Measurements from ENCODE around the gene FAM186B. TPM values are rescaled to one million over a fixed set of nuclear protein-coding genes. Genes with fewer than 3 reads are reported as not detected.
A peak's percentile ranks its signal among the peaks of the same experiment; 100 is the strongest.

The FAM186B gene
- polyA plus RNA-seq, 1 of the 3 experiments (the other 2 are of a cell fraction): 0.16 TPM

DNA sequence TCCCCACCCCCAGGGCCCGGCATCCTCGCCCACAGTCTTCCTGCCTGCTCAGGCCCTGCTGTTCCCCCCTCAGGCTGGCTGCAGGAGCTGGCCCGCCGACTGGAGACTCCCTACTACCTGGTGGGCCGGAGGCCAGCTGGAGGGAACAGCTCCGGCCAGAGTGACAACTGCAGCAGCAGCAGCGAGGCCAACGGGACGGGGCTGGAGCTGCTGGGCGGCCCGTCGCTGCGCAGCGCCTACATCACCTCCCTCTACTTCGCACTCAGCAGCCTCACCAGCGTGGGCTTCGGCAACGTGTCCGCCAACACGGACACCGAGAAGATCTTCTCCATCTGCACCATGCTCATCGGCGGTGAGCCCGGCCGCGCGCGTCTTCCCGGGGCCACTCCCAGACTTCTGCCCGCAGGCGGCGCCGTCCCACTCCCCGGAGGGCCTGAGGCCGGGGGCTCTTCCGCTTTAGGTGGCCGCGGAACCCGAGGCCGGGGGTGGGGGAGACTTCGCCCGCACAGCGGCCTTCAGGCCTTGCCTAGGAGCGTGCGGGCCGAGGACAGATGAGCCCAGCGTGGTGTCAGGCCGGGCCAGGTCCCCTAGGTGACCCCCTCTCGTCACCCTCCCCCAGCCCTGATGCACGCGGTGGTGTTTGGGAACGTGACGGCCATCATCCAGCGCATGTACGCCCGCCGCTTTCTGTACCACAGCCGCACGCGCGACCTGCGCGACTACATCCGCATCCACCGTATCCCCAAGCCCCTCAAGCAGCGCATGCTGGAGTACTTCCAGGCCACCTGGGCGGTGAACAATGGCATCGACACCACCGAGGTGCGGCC lies 56.4 kb downstream of the FAM186B start:
- no peak overlapping the region for H3K4me2 ChIP-seq
- H3K4me3 ChIP-seq (ENCODE audit: low read depth in 2 of 2, low read length in 1 of 2): no peak overlapping the region
- H2AFZ ChIP-seq (ENCODE audit: low read depth): no peak overlapping the region
- H3K79me2 ChIP-seq (ENCODE audit: insufficient read depth): no peaks in the 10 kb centered on the region
- CTCF ChIA-PET: interaction anchor here (0.8 kb wide), 1 partner anchor 15 kb away, joined by 3 read pairs; no protein-coding TSS in a partner anchor
- H4K20me1 ChIP-seq (ENCODE audit: insufficient read depth): no peaks in the 10 kb centered on the region
- WGBS (ENCODE audit: low lambda C conversion rate): 95% methylated on average over 48 of the region's 70 CpGs
- POLR2A ChIA-PET: no interaction called here
- H3K4me1 ChIP-seq (ENCODE audit: control insufficient read depth in 1 of 2, insufficient read depth in 2 of 2, low read depth in 1 of 2, low read length in 1 of 2): no peaks in the 10 kb centered on the region; a peak in 1 of 4 replicates
- DNase-seq: peak; percentile 38
- no peaks in the 10 kb centered on the region for H3K36me3 ChIP-seq (replicated peaks in 1 of 2; ENCODE audit: control insufficient read depth in 1 of 2, insufficient read depth in 2 of 2, low read length in 1 of 2)
- no peaks in the 10 kb centered on the region for H3K27me3 ChIP-seq (ENCODE audit: insufficient read depth)
- H3K27ac ChIP-seq (ENCODE audit: low read depth in 2 of 2, low read length in 1 of 2): no peak overlapping the region
- no peaks in the 10 kb centered on the region for H3K9me2 ChIP-seq
- TF ChIP-seq SMC3 (IDR thresholded peaks at IDR 0.05; ENCODE audit: low read depth, low read length) (no peak), RAD21 (IDR thresholded peaks at IDR 0.05; ENCODE audit: low read length) (no peak), POLR2AphosphoS5 (IDR thresholded peaks at IDR 0.05; ENCODE audit: low read depth, low read length) (no peak), TAF1 (IDR thresholded peaks at IDR 0.05; ENCODE audit: borderline replicate concordance, low read depth, low read length) (no peak), FOXJ3 (CRISPR knock-in tag; IDR thresholded peaks at IDR 0.05) (no peak), GATA2 (CRISPR knock-in tag; IDR thresholded peaks at IDR 0.05) (no peak), NFIC (IDR thresholded peaks at IDR 0.05; ENCODE audit: borderline replicate concordance) (no peak), MXI1 (IDR thresholded peaks at IDR 0.05; ENCODE audit: low read depth, low read length) (no peak), SIN3A (IDR thresholded peaks at IDR 0.05; ENCODE audit: borderline replicate concordance, low read depth, low read length) (no peak), MEF2A (IDR thresholded peaks at IDR 0.05; ENCODE audit: borderline replicate concordance, low read depth) (no peak), RFX5 (IDR thresholded peaks at IDR 0.05; ENCODE audit: low read length) (no peak), GABPA (IDR thresholded peaks at IDR 0.05; ENCODE audit: low read depth) (no peak)
- TF ChIP-seq, protein P1, sequence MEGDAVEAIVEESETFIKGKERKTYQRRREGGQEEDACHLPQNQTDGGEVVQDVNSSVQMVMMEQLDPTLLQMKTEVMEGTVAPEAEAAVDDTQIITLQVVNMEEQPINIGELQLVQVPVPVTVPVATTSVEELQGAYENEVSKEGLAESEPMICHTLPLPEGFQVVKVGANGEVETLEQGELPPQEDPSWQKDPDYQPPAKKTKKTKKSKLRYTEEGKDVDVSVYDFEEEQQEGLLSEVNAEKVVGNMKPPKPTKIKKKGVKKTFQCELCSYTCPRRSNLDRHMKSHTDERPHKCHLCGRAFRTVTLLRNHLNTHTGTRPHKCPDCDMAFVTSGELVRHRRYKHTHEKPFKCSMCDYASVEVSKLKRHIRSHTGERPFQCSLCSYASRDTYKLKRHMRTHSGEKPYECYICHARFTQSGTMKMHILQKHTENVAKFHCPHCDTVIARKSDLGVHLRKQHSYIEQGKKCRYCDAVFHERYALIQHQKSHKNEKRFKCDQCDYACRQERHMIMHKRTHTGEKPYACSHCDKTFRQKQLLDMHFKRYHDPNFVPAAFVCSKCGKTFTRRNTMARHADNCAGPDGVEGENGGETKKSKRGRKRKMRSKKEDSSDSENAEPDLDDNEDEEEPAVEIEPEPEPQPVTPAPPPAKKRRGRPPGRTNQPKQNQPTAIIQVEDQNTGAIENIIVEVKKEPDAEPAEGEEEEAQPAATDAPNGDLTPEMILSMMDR (IDR thresholded peaks at IDR 0.05): no peak
- TF ChIP-seq, protein P2, sequence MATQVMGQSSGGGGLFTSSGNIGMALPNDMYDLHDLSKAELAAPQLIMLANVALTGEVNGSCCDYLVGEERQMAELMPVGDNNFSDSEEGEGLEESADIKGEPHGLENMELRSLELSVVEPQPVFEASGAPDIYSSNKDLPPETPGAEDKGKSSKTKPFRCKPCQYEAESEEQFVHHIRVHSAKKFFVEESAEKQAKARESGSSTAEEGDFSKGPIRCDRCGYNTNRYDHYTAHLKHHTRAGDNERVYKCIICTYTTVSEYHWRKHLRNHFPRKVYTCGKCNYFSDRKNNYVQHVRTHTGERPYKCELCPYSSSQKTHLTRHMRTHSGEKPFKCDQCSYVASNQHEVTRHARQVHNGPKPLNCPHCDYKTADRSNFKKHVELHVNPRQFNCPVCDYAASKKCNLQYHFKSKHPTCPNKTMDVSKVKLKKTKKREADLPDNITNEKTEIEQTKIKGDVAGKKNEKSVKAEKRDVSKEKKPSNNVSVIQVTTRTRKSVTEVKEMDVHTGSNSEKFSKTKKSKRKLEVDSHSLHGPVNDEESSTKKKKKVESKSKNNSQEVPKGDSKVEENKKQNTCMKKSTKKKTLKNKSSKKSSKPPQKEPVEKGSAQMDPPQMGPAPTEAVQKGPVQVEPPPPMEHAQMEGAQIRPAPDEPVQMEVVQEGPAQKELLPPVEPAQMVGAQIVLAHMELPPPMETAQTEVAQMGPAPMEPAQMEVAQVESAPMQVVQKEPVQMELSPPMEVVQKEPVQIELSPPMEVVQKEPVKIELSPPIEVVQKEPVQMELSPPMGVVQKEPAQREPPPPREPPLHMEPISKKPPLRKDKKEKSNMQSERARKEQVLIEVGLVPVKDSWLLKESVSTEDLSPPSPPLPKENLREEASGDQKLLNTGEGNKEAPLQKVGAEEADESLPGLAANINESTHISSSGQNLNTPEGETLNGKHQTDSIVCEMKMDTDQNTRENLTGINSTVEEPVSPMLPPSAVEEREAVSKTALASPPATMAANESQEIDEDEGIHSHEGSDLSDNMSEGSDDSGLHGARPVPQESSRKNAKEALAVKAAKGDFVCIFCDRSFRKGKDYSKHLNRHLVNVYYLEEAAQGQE (IDR thresholded peaks at IDR 0.05; ENCODE audit: low read depth, low read length): no peak
- TF ChIP-seq, protein P3, sequence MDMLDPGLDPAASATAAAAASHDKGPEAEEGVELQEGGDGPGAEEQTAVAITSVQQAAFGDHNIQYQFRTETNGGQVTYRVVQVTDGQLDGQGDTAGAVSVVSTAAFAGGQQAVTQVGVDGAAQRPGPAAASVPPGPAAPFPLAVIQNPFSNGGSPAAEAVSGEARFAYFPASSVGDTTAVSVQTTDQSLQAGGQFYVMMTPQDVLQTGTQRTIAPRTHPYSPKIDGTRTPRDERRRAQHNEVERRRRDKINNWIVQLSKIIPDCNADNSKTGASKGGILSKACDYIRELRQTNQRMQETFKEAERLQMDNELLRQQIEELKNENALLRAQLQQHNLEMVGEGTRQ (IDR thresholded peaks at IDR 0.05; ENCODE audit: borderline replicate concordance, low read depth, low read length): no peak
- no peaks in the 10 kb centered on the region for H3K9me3 ChIP-seq
- no peak overlapping the region for H3K9ac ChIP-seq
- peaks cover 5% of the 10 kb centered on the region for H3F3A ChIP-seq (replicated peaks; ENCODE audit: insufficient read depth)
